HEK293 (cell line): ENCODE measurements around the gene FBH1.

Experiments
- CTCF ChIA-PET: fragments of 350-600 bp; formaldehyde crosslinking; extraction: SDS; loops from one replicate; lab custom pipeline; 2021; ENCODE audit warnings: antibody characterized with exemption; lab: Yijun Ruan, JAX
- POLR2A ChIA-PET: fragments of 300-600 bp; formaldehyde crosslinking; extraction: SDS; loops from one replicate; lab custom pipeline; 2020; ENCODE audit warnings: antibody characterized with exemption, inconsistent platforms; lab: Yijun Ruan, JAX
- H3K27ac ChIP-seq: fragments of 200-500 bp; sonication (Bioruptor generic); 2 replicates; pipeline ENCODE4 v1.5.1; 2014; ENCODE audit warnings: low read depth, low read length, control low read depth, inconsistent platforms; ENCODE audit errors: extremely low read depth
- H3K36me3 ChIP-seq, 2 experiments: fragments of 200-500 bp in 1 of 2; sonication (Bioruptor generic) in 1 of 2; 1 replicate in 1 of 2; 2 replicates in 1 of 2; pipeline ENCODE4 v1.5.1; 2014 to 2017; ENCODE audit warnings: inconsistent platforms in 2 of 2, low read length in 2 of 2; ENCODE audit not compliant: control insufficient read depth in 2 of 2, insufficient read depth in 1 of 2
- H3K4me1 ChIP-seq: fragments of 200-500 bp; sonication (Bioruptor generic); 2 replicates; pipeline ENCODE4 v1.5.1; 2014; ENCODE audit warnings: mild to moderate bottlenecking, low read length, inconsistent platforms; ENCODE audit not compliant: control insufficient read depth, insufficient read depth
- H3K4me3 ChIP-seq: 2 replicates; pipeline ENCODE4 v1.5.1; 2011; ENCODE audit warnings: low read depth, mild to moderate bottlenecking, control low read depth, low read length, moderate library complexity
- H3K9me3 ChIP-seq: fragments of 200-500 bp; sonication (Bioruptor generic); 2 replicates; pipeline ENCODE4 v1.5.1; 2014; ENCODE audit warnings: low read depth, low read length, inconsistent platforms; ENCODE audit not compliant: control insufficient read depth, insufficient read depth
- HOXC10 ChIP-seq: sonication (generic); formaldehyde crosslinking; IDR thresholded peaks from 2 replicates; pipeline ENCODE4 v1.8.1; 2023; ENCODE audit warnings: mild to moderate bottlenecking, missing genetic modification reagents
- PRDM4 ChIP-seq: fragments of 450-650 bp; formaldehyde crosslinking; IDR thresholded peaks from 2 replicates; pipeline ENCODE4 v1.5.1; 2017; ENCODE audit warnings: missing biosample characterization, missing genetic modification characterization
- REST ChIP-seq: fragments of 450-650 bp; formaldehyde crosslinking; IDR thresholded peaks from 2 replicates; pipeline ENCODE4 v1.5.1; 2016; ENCODE audit warnings: missing biosample characterization, missing genetic modification characterization
- ZBTB49 ChIP-seq: fragments of 450-650 bp; formaldehyde crosslinking; IDR thresholded peaks from 2 replicates; pipeline ENCODE4 v1.5.1; 2016; ENCODE audit warnings: missing biosample characterization, missing genetic modification characterization, low read depth
- ZFHX2 ChIP-seq: fragments of 450-650 bp; formaldehyde crosslinking; conservative IDR thresholded peaks from 2 replicates; pipeline ENCODE4 v1.5.1; 2016; ENCODE audit warnings: missing biosample characterization, missing genetic modification characterization
- ZNF211 ChIP-seq: fragments of 450-650 bp; formaldehyde crosslinking; IDR thresholded peaks from 2 replicates; pipeline ENCODE4 v1.5.1; 2016; ENCODE audit warnings: low read depth, missing biosample characterization, missing genetic modification characterization
- ZNF24 ChIP-seq: fragments of 450-650 bp; formaldehyde crosslinking; IDR thresholded peaks from 2 replicates; pipeline ENCODE4 v1.5.1; 2016; ENCODE audit warnings: missing biosample characterization, missing genetic modification characterization
- ZNF248 ChIP-seq: fragments of 450-650 bp; formaldehyde crosslinking; IDR thresholded peaks from 2 replicates; pipeline ENCODE4 v1.5.1; 2017; ENCODE audit warnings: missing biosample characterization, missing genetic modification characterization
- ZNF335 ChIP-seq: fragments of 450-650 bp; formaldehyde crosslinking; conservative IDR thresholded peaks from 2 replicates; pipeline ENCODE4 v1.5.1; 2016; ENCODE audit warnings: missing biosample characterization, missing genetic modification characterization
- ZNF354C ChIP-seq: fragments of 450-650 bp; formaldehyde crosslinking; IDR thresholded peaks from 2 replicates; pipeline ENCODE4 v1.5.1; 2016; ENCODE audit warnings: missing biosample characterization, missing genetic modification characterization, low read depth, borderline replicate concordance
- ZNF398 ChIP-seq: fragments of 450-650 bp; formaldehyde crosslinking; IDR thresholded peaks from 2 replicates; pipeline ENCODE4 v1.5.1; 2017; ENCODE audit warnings: missing biosample characterization, missing genetic modification characterization
- ZNF600 ChIP-seq: fragments of 450-650 bp; formaldehyde crosslinking; IDR thresholded peaks from 2 replicates; pipeline ENCODE4 v1.5.1; 2016; ENCODE audit warnings: missing biosample characterization, missing genetic modification characterization
- ZNF626 ChIP-seq: fragments of 450-650 bp; sonication (Bioruptor Pico); formaldehyde crosslinking; IDR thresholded peaks from 2 replicates; pipeline ENCODE4 v1.5.1; 2018; ENCODE audit warnings: missing biosample characterization, missing genetic modification characterization, inconsistent platforms
- ZNF785 ChIP-seq: fragments of 450-650 bp; formaldehyde crosslinking; IDR thresholded peaks from 2 replicates; pipeline ENCODE4 v1.5.1; 2016; ENCODE audit warnings: missing biosample characterization, missing genetic modification characterization
- ZNF792 ChIP-seq: fragments of 450-650 bp; formaldehyde crosslinking; IDR thresholded peaks from 2 replicates; pipeline ENCODE4 v1.5.1; 2016; ENCODE audit warnings: missing biosample characterization, missing genetic modification characterization

The FBH1 gene

GRCh38 chr10:5970066-5970465 is 80.0 kb downstream of the FBH1 start:
- ChIA-PET CTCF (no interaction called here), POLR2A (no interaction called here)
- H3K4me1 ChIP-seq = no peaks in the 10 kb centered on the region
- no peak overlapping the region for H3K4me3 ChIP-seq
- H3K36me3 ChIP-seq = no peaks in the 10 kb centered on the region
- no peak overlapping the region for H3K27ac ChIP-seq
- no peak for TF ChIP-seq ZFHX2 (tag by site-specific recombination)
- no peak for TF ChIP-seq ZNF398 (tag by site-specific recombination)
- TF ChIP-seq ZBTB49 (tag by site-specific recombination) = no peak
- no peak for TF ChIP-seq ZNF792
- TF ChIP-seq HOXC10 (CRISPR knock-in tag) = no peak
- TF ChIP-seq ZNF354C (tag by site-specific recombination) = no peak
- no peak for TF ChIP-seq ZNF335 (tag by site-specific recombination)
- TF ChIP-seq ZNF785 (tag by site-specific recombination) = no peak
- no peak for TF ChIP-seq ZNF211 (tag by site-specific recombination)
- no peaks in the 10 kb centered on the region for H3K9me3 ChIP-seq

- no peaks in the 10 kb centered on the region for H3K9me3 ChIP-seq
- no peak overlapping the region for H3K4me3 ChIP-seq
- no peaks in the 10 kb centered on the region for H3K4me1 ChIP-seq
- POLR2A ChIA-PET = no interaction called here
- H3K36me3 ChIP-seq = no peaks in the 10 kb centered on the region
- H3K27ac ChIP-seq = no peak overlapping the region
- no peak for TF ChIP-seq ZNF248 (tag by site-specific recombination)
- no peak for TF ChIP-seq PRDM4 (tag by site-specific recombination)
- no peak for TF ChIP-seq ZNF792
- TF ChIP-seq ZNF24 (tag by site-specific recombination) = no peak
- no peak for TF ChIP-seq ZNF626
- CTCF ChIA-PET = no interaction called here
These were observed 80.5 kb downstream of the FBH1 start for GRCh38 chr10:5970527-5970926.

GRCh38 chr10:5971315-5971832 is 81.3 kb downstream of the FBH1 start:
- CTCF ChIA-PET = interaction anchor here (0.5 to 0.7 kb wide), 3 partner anchors 17 to 82 kb away, joined by 3 read pairs; partner anchors contain the start of genes ANKRD16 and FBH1
- no peak overlapping the region for H3K4me3 ChIP-seq

More at GRCh38 chr10:5971315-5971832, 81.3 kb downstream of the FBH1 start:
- Histone ChIP-seq H3K27ac (no peak overlapping the region), H3K9me3 (no peaks in the 10 kb centered on the region), H3K4me1 (no peaks in the 10 kb centered on the region), H3K36me3 (no peaks in the 10 kb centered on the region)
- POLR2A ChIA-PET = no interaction called here
- TF ChIP-seq REST (tag by site-specific recombination) = no peak
- peak; percentile 23; the same call in 1 of the 2 replicates for TF ChIP-seq ZNF600 (tag by site-specific recombination)
